Progenitor cell of endocrine pancreas (in vitro differentiated cells): ENCODE measurements around the gene COL23A1. TPM values are rescaled to one million over a fixed set of nuclear protein-coding genes. Genes with fewer than 3 reads are reported as not detected.
"Not testable (repeated sequence)": the region's sequence is repeated elsewhere in the genome, so short reads cannot be mapped to it uniquely, and the experiment has no call there.

Experiments
- DNase-seq: peaks from one replicate; pipeline ENCODE4 v3.0.0; 2021; ENCODE audit warnings: low spot score; ENCODE audit not compliant: unreplicated experiment
- H3K27ac Mint-ChIP-seq: 2 replicates; pipeline ENCODE4 v1.8.0; 2021; ENCODE audit warnings: mild to moderate bottlenecking, moderate library complexity, mixed read lengths
- H3K27me3 Mint-ChIP-seq: 2 replicates; pipeline ENCODE4 v1.8.0; 2021; ENCODE audit warnings: mixed read lengths
- H3K36me3 Mint-ChIP-seq: 2 replicates; pipeline ENCODE4 v1.8.0; 2022; ENCODE audit warnings: mixed read lengths; ENCODE audit not compliant: insufficient read depth
- H3K4me1 Mint-ChIP-seq: 2 replicates; pipeline ENCODE4 v1.8.0; 2021; ENCODE audit warnings: low read depth, mixed read lengths
- H3K4me3 Mint-ChIP-seq: 2 replicates; pipeline ENCODE4 v1.8.0; 2021; ENCODE audit warnings: low read depth, mild to moderate bottlenecking, moderate library complexity, mixed read lengths
- H3K9me3 Mint-ChIP-seq: 2 replicates; pipeline ENCODE4 v1.8.0; 2021; ENCODE audit warnings: low read depth, mixed read lengths
- total RNA-seq: library from RNA; stranded (reverse); gene quantifications from 2 replicates; pipeline ENCODE4 v1.2.1, GENCODE V29; 2021
- TF ChIP-seq, protein P1 (sequence below): fragments of 200-600 bp; sonication (generic); IDR thresholded peaks from one replicate; pipeline ENCODE4 v1.5.0; 2021; ENCODE audit warnings: antibody characterized with exemption, mild to moderate bottlenecking; ENCODE audit not compliant: unreplicated experiment

COL23A1 gene
- total RNA-seq, 1 donor from 2014 or later, result 0.36 TPM

DNA sequence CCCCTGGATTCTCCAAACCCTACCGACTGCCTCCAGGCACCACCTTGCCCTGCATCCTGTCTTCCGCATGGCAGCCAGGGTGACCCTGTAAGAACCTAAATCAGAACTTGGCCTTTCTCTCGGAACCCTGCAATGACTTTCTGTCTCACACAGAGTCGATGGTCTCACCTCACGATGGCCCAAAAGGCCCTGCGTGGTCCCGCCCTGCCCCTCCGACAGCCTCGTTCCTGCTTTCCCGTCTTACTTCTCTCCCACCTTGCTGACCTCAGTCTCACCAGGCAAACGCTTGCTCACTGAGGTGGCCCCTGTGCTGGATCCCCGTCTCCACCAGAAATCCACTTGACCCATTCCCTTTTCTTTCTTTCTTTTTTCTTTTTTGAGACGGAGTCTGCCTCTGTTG, 214.8 kb downstream of the COL23A1 start:
- TF ChIP-seq, protein P1, sequence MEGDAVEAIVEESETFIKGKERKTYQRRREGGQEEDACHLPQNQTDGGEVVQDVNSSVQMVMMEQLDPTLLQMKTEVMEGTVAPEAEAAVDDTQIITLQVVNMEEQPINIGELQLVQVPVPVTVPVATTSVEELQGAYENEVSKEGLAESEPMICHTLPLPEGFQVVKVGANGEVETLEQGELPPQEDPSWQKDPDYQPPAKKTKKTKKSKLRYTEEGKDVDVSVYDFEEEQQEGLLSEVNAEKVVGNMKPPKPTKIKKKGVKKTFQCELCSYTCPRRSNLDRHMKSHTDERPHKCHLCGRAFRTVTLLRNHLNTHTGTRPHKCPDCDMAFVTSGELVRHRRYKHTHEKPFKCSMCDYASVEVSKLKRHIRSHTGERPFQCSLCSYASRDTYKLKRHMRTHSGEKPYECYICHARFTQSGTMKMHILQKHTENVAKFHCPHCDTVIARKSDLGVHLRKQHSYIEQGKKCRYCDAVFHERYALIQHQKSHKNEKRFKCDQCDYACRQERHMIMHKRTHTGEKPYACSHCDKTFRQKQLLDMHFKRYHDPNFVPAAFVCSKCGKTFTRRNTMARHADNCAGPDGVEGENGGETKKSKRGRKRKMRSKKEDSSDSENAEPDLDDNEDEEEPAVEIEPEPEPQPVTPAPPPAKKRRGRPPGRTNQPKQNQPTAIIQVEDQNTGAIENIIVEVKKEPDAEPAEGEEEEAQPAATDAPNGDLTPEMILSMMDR, result no peak
- Mint-ChIP-seq H3K36me3 (no peaks in the 10 kb centered on the region), H3K27me3 (peaks cover 10% of the 10 kb centered on the region), H3K9me3 (peaks cover under 1% of the 10 kb centered on the region), H3K4me3 (no peak overlapping the region), H3K4me1 (no peaks in the 10 kb centered on the region), H3K27ac (no peak overlapping the region)
- no peak for DNase-seq

DNA sequence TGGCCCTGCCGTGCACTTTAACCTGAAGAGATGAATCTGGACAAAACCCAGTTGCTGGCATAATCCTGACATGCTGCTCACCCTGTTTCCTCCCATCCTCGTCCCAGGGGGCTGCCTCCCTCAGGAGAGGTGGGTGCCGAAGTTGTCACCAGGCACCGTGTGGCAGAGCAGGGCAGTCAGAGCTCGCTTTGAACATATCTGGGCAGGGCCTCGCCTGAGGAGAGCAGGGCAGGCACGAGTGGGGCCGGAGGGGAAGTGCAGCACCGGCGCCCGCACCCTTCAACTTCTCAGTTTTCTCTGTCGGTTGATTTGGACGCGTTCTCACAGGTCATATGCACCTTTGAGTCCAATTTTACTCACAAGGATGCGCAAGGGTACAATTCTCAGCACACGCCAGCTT, 216.5 kb downstream of the COL23A1 start:
- no peaks in the 10 kb centered on the region for H3K4me1 Mint-ChIP-seq
- H3K27me3 Mint-ChIP-seq, result peaks cover 10% of the 10 kb centered on the region
- H3K9me3 Mint-ChIP-seq, result peaks cover 11% of the 10 kb centered on the region
- no peak for DNase-seq
- no peak overlapping the region for H3K27ac Mint-ChIP-seq
- TF ChIP-seq, protein P1, result no peak
- H3K36me3 Mint-ChIP-seq, result no peaks in the 10 kb centered on the region
- H3K4me3 Mint-ChIP-seq, result no peak overlapping the region

DNA sequence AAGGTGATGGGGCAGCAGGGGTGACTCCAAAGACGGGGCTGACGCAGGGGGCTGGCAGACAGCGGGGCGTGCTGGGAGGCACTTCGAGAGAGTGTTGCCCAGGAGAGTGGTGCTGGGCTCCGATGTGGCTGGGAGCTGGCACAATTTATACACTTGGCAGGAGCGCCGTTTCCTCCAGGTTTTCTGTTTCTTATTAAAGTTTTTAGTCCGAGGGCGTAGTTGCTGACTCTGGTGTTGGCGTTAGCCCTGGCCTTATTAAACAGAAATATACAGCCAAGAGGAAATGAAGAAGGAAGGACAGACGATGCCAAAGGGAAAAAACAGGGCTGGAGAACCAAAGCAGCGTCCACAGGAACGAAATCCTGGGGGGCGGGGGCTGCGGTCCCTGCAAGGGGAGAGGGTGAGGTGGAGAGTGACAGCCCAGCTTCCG, 218.0 kb downstream of the COL23A1 start:
- peaks cover 13% of the 10 kb centered on the region for H3K27me3 Mint-ChIP-seq
- no peak overlapping the region for H3K4me3 Mint-ChIP-seq
- no peak overlapping the region for H3K27ac Mint-ChIP-seq
- peaks cover 11% of the 10 kb centered on the region for H3K9me3 Mint-ChIP-seq
- TF ChIP-seq, protein P1, result no peak
- no peaks in the 10 kb centered on the region for H3K4me1 Mint-ChIP-seq
- DNase-seq, result no peak
- H3K36me3 Mint-ChIP-seq, result no peaks in the 10 kb centered on the region

GRCh38 chr5:178371362-178372111, 218.7 kb downstream of the COL23A1 start:
- H3K4me3 Mint-ChIP-seq, result no peak overlapping the region
- peaks cover 15% of the 10 kb centered on the region for H3K27me3 Mint-ChIP-seq
- no peak overlapping the region for H3K27ac Mint-ChIP-seq
- H3K36me3 Mint-ChIP-seq, result no peaks in the 10 kb centered on the region
- H3K4me1 Mint-ChIP-seq, result no peaks in the 10 kb centered on the region
- peaks cover 11% of the 10 kb centered on the region for H3K9me3 Mint-ChIP-seq
- TF ChIP-seq, protein P1, result no peak
- DNase-seq, result no peak

DNA sequence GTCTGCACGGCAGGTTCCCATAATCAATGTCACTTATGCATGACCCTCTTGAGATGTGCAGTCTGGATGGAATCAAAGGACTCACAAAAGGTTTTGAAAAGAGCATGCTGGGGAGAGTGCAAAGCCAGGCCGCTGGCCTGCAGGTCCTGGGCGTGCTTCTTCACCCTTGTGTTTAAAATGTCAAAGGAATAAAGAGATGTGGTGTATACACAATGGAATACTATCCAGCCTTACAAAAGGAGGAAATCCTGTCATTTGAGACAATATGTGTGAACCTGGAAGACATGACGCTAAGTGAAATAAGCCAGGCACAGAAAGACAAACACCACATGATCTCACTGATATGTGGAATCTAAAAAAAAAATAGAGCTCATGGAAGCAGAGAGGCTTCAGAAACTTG, 220.1 kb downstream of the COL23A1 start:
- DNase-seq, result no peak
- TF ChIP-seq, protein P1, result no peak
- Mint-ChIP-seq H3K36me3 (no peaks in the 10 kb centered on the region), H3K27me3 (peaks cover 14% of the 10 kb centered on the region), H3K4me3 (no peak overlapping the region), H3K4me1 (no peaks in the 10 kb centered on the region), H3K9me3 (peaks cover 11% of the 10 kb centered on the region), H3K27ac (no peak overlapping the region)

- Mint-ChIP-seq H3K27me3 (peaks cover 14% of the 10 kb centered on the region), H3K9me3 (peaks cover 11% of the 10 kb centered on the region)
- not testable (repeated sequence) for H3K4me3 Mint-ChIP-seq, H3K27ac Mint-ChIP-seq, DNase-seq, H3K36me3 Mint-ChIP-seq, H3K4me1 Mint-ChIP-seq
Observed at GRCh38 chr5:178369469-178369868, 220.7 kb downstream of the COL23A1 start.
